Measurements from ENCODE around the gene MYCT1.

The MYCT1 gene

GRCh38 chr6:152721956-152722355 lies 24.3 kb downstream of the MYCT1 start:
- no peak for DNase-seq (ENCODE audit: low read depth)

GRCh38 chr6:152723398-152723797 lies 25.7 kb downstream of the MYCT1 start:
- no peak for DNase-seq (ENCODE audit: low read depth)

GRCh38 chr6:152726313-152726712 lies 28.6 kb downstream of the MYCT1 start:
- DNase-seq (ENCODE audit: low read depth), result no peak

- DNase-seq (ENCODE audit: low read depth), result no peak
Measured at GRCh38 chr6:152727507-152727906, 29.8 kb downstream of the MYCT1 start.

DNA sequence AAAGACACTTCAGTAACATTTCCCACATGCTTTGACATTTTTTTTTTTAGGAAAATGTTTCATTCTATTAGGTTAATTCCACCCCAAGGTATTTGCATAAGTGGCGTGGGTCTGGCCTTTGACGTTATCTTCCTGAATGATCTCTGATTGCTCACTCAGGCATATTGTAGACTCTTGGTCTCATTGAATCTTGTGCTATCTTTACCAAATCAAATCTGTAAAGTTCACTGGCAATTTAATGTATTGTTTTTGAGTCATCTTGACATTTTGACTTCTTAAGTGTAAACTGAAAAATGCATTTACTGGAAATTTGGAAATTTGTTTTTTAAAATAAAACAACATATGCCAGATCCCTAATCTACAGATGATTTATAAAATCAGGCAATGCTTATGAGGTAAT lies 36.9 kb downstream of the MYCT1 start:
- no peak for DNase-seq (ENCODE audit: low read depth)

GRCh38 chr6:152736687-152737273 lies 39.1 kb downstream of the MYCT1 start:
- DNase-seq (ENCODE audit: low read depth), result no peak

DNA sequence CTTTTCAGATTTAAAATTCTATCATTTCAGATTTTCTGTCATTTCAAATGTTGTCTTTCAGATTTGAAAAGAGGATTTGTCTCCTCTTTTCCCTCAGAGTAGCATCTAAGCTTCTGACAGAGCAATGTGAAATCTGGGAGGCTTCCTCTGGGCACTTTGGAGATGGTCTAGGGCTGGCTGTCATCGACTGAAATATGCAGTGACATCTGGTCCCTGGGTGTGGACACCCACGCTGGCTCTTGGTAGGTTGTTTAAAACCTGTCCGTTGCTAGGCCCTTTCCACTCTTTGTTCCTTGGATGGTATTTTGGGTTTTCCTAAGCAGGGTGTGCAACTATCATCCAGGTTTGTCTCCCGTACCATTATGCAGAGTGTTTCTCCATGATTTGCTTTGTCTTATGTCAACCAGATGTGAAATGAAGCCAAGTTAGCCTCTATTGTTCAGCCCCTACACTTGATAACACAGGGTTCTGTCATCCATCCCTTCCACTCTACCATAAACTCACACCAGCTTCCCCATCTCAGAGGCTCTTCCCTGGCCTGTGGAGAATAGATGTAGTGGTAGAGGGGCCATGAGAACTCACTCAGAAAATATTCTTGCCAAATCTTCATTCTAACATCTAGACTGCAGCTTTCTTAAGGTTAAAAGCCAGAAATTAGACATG lies 47.9 kb downstream of the MYCT1 start:
- DNase-seq (ENCODE audit: low read depth), result no peak

GRCh38 chr6:152746172-152746553 lies 48.5 kb downstream of the MYCT1 start:
- DNase-seq (ENCODE audit: low read depth), result no peak

DNA sequence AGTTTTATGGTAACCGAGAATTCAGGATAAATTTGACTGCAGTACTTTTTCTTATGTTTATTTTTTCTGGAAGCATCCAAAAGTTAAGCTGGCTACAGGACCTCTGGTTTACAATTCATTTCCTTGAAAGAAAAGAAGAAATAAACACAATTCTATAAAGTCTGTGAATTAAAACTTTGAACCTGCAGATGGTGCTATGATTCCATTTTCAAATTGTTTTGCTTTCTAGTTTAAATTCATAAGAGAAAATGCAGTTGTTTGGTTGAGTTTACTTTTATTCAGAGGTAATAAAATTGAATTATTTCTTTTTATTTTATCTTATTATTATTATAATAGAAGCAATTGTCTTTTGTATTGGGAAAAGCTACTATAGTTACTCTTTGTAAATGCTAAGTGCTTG lies 51.1 kb downstream of the MYCT1 start:
- no peak for DNase-seq (ENCODE audit: low read depth)

GRCh38 chr6:152749336-152749735 lies 51.6 kb downstream of the MYCT1 start:
- no peak for DNase-seq (ENCODE audit: low read depth)

DNA sequence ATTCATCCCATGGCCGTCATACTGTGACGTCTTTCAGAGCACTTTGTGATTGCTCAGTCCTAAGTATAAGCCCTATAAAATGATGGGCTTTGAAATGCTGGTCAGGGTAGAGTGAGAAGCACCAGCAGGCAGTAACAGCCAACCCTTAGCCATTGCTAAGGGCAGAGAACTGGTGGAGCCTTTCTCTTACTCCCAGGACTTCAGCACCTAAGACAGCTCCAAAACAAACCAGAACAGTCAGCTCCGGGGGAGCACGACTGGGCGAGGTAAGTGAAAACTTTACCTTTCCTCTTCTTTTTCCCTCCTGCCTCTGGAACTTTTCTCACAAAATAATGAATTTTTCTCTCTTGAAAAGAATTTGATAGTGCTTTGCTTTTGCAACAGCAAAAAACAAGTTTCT lies 53.0 kb downstream of the MYCT1 start, which contains the start of gene VIP:
Gene VIP (plus strand): TSS at position 104 of the 400 bp plus-strand sequence. CDS start 1,381 bp downstream, outside the sequence.
- DNase-seq (ENCODE audit: low read depth), result no peak

DNA sequence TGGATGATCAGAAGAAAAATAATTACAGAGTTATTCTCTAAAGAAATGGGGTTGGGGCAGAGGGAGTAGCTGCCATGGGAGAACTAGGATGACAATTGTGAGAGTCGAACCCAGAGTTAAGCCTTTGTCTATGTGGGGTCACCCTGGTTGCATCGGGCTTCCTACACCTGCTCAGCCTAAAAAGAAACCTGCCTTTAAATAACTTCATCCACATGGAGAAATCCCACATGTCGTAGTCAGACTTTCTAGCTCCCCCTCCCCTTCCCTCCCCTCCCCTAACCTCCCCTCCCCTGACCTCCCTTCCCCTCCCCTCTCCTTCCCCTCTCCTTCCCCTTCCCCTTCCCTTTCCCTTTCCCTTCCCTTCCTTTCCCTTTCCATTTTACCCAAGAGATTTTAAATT lies 67.6 kb downstream of the MYCT1 start:
- DNase-seq (ENCODE audit: low read depth), result no peak

DNA sequence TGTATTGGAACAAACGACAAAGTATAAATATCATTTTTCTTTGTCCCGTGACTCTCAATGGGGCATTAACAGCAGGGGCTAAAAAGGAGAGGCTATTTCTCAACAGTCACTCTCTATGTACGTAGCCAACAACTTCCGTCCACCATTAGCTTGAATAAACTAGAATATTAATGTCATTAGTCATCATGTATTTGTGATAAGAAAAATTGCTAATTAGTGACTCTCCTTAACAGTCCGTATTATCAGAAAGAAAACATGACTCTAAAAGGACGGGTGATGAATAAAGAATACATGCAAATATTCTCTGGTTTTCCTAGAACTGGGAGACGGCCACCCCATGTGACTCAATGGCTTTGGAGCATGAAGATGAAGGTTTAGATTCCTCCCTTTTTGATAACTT lies 71.5 kb downstream of the MYCT1 start:
- no peak for DNase-seq (ENCODE audit: low read depth)

DNA sequence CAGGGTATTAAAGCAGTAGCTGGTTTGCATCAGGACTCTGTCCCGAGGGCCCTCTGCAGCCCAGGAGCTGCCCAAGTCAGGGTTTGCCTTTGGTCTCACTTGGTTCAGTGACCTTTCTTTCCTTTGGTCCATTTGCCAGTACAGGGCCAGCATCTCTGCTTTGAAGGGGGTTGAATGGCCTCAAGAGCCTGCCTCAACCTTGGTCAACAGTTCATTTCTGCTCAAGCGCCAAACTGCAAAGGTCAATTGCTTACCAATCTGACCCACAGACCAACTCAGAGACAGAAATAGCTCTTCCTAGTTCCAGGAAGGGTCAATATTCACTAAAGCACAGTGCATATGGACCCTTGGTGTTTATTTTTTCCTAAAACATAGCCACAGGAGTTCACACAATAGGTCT lies 72.3 kb downstream of the MYCT1 start:
- no peak for DNase-seq (ENCODE audit: low read depth)

GRCh38 chr6:152771061-152771687 lies 73.5 kb downstream of the MYCT1 start:
- no peak for DNase-seq (ENCODE audit: low read depth)

All from stimulated activated CD8-positive, alpha-beta memory T cell treated with anti-CD3 and anti-CD28 coated beads, Interleukin-12 subunit alpha, Interleukin-12 subunit beta, amount 100 ng/mL, for 1 hour (primary cell).